Stimulated activated memory B cell treated with anti-CD40 and anti-IgM and Interleukin-4, amounts not matched to agents 10 μg/mL and 1 μg/mL and 100 μg/mL, for 72 hours (primary cell): Measurements from ENCODE around the gene SDHAF4.
"Not testable (repeated sequence)": the region's sequence is repeated elsewhere in the genome, so short reads cannot be mapped to it uniquely, and the experiment has no call there.

Experiments
- ATAC-seq: fragments of 150-1000 bp; cut with Tn5 transposase; 2 replicates; pipeline ENCODE4 v1.10.0; 2021
- H3K27ac Mint-ChIP-seq: one replicate; pipeline ENCODE4 v1.8.0; 2022; ENCODE audit warnings: mild to moderate bottlenecking, mixed read lengths
- H3K27me3 Mint-ChIP-seq: one replicate; pipeline ENCODE4 v1.8.0; 2022; ENCODE audit warnings: mixed read lengths
- H3K36me3 Mint-ChIP-seq: one replicate; pipeline ENCODE4 v1.8.0; 2022; ENCODE audit warnings: mixed read lengths
- H3K4me1 Mint-ChIP-seq: one replicate; pipeline ENCODE4 v1.8.0; 2022; ENCODE audit warnings: mixed read lengths
- H3K4me3 Mint-ChIP-seq: one replicate; pipeline ENCODE4 v1.8.0; 2022; ENCODE audit warnings: mild to moderate bottlenecking, moderate library complexity, mixed read lengths
- H3K9me3 Mint-ChIP-seq: one replicate; pipeline ENCODE4 v1.8.0; 2022; ENCODE audit warnings: mixed read lengths

The SDHAF4 gene

GRCh38 chr6:70562401-70562800 is 4.3 kb upstream of the SDHAF4 start:
- not testable (repeated sequence) for H3K9me3 Mint-ChIP-seq, H3K27me3 Mint-ChIP-seq, H3K27ac Mint-ChIP-seq, H3K4me1 Mint-ChIP-seq, ATAC-seq, H3K4me3 Mint-ChIP-seq
- H3K36me3 Mint-ChIP-seq, result peaks cover 11% of the 10 kb centered on the region

- peaks cover 8% of the 10 kb centered on the region for H3K4me1 Mint-ChIP-seq
- H3K4me3 Mint-ChIP-seq, result no peak overlapping the region
- ATAC-seq, result no peak
- H3K27me3 Mint-ChIP-seq, result no peaks in the 10 kb centered on the region
- no peak overlapping the region for H3K27ac Mint-ChIP-seq
- H3K9me3 Mint-ChIP-seq, result no peaks in the 10 kb centered on the region
- no peaks in the 10 kb centered on the region for H3K36me3 Mint-ChIP-seq
Observed at GRCh38 chr6:70563530-70563929, 3.2 kb upstream of the SDHAF4 start.

GRCh38 chr6:70574643-70575042 is 7.9 kb downstream of the SDHAF4 start:
- no peaks in the 10 kb centered on the region for H3K27me3 Mint-ChIP-seq
- H3K9me3 Mint-ChIP-seq, result no peaks in the 10 kb centered on the region
- ATAC-seq, result no peak

GRCh38 chr6:70575899-70576495 is 9.3 kb downstream of the SDHAF4 start:
- Mint-ChIP-seq H3K4me3 (no peak overlapping the region), H3K27ac (no peak overlapping the region)

More at GRCh38 chr6:70574643-70575042, 7.9 kb downstream of the SDHAF4 start:
- Mint-ChIP-seq H3K4me1 (no peaks in the 10 kb centered on the region), H3K4me3 (no peak overlapping the region), H3K27ac (no peak overlapping the region), H3K36me3 (peaks cover 11% of the 10 kb centered on the region)

GRCh38 chr6:70586114-70586513 is 19.4 kb downstream of the SDHAF4 start:
- Mint-ChIP-seq H3K27ac (no peak overlapping the region), H3K36me3 (peaks cover 58% of the 10 kb centered on the region)

More at GRCh38 chr6:70575899-70576495, 9.3 kb downstream of the SDHAF4 start:
- Mint-ChIP-seq H3K9me3 (no peaks in the 10 kb centered on the region), H3K27me3 (no peaks in the 10 kb centered on the region), H3K4me1 (no peaks in the 10 kb centered on the region), H3K36me3 (peaks cover 19% of the 10 kb centered on the region)
- no peak for ATAC-seq

GRCh38 chr6:70590400-70590799 is 23.7 kb downstream of the SDHAF4 start:
- no peak overlapping the region for H3K27ac Mint-ChIP-seq
- H3K27me3 Mint-ChIP-seq, result no peaks in the 10 kb centered on the region
- peaks cover 51% of the 10 kb centered on the region for H3K36me3 Mint-ChIP-seq
- no peak for ATAC-seq
- H3K4me3 Mint-ChIP-seq, result no peak overlapping the region
- H3K9me3 Mint-ChIP-seq, result no peaks in the 10 kb centered on the region
- no peaks in the 10 kb centered on the region for H3K4me1 Mint-ChIP-seq

More at GRCh38 chr6:70586114-70586513, 19.4 kb downstream of the SDHAF4 start:
- Mint-ChIP-seq H3K27me3 (no peaks in the 10 kb centered on the region), H3K9me3 (no peaks in the 10 kb centered on the region), H3K4me3 (no peak overlapping the region), H3K4me1 (no peaks in the 10 kb centered on the region)
- no peak for ATAC-seq

GRCh38 chr6:70592391-70593117 is 25.8 kb downstream of the SDHAF4 start:
- Mint-ChIP-seq H3K27ac (no peak overlapping the region), H3K4me3 (no peak overlapping the region), H3K9me3 (no peaks in the 10 kb centered on the region), H3K4me1 (no peaks in the 10 kb centered on the region), H3K27me3 (no peaks in the 10 kb centered on the region), H3K36me3 (peaks cover 34% of the 10 kb centered on the region)
- no peak for ATAC-seq

GRCh38 chr6:70593118-70593486 is 26.4 kb downstream of the SDHAF4 start:
- no peak for ATAC-seq
- Mint-ChIP-seq H3K4me1 (no peaks in the 10 kb centered on the region), H3K9me3 (no peaks in the 10 kb centered on the region)

GRCh38 chr6:70599187-70599586 is 32.5 kb downstream of the SDHAF4 start:
- Mint-ChIP-seq H3K27me3 (no peaks in the 10 kb centered on the region), H3K4me1 (no peaks in the 10 kb centered on the region), H3K4me3 (no peak overlapping the region), H3K27ac (no peak overlapping the region), H3K36me3 (peaks cover 12% of the 10 kb centered on the region), H3K9me3 (peaks cover 7% of the 10 kb centered on the region)
- no peak for ATAC-seq

More at GRCh38 chr6:70593118-70593486, 26.4 kb downstream of the SDHAF4 start:
- Mint-ChIP-seq H3K36me3 (peaks cover 33% of the 10 kb centered on the region), H3K27ac (no peak overlapping the region), H3K27me3 (no peaks in the 10 kb centered on the region), H3K4me3 (no peak overlapping the region)

- Mint-ChIP-seq H3K36me3 (peaks cover 10% of the 10 kb centered on the region), H3K27me3 (peaks cover 10% of the 10 kb centered on the region), H3K9me3 (peaks cover 14% of the 10 kb centered on the region), H3K27ac (no peak overlapping the region), H3K4me3 (no peak overlapping the region), H3K4me1 (no peaks in the 10 kb centered on the region)
- no peak for ATAC-seq
Observed at GRCh38 chr6:70601014-70601413, 34.3 kb downstream of the SDHAF4 start.

- H3K36me3 Mint-ChIP-seq, result peaks cover 10% of the 10 kb centered on the region
- H3K4me3 Mint-ChIP-seq, result no peak overlapping the region
- H3K9me3 Mint-ChIP-seq, result peaks cover 14% of the 10 kb centered on the region
- no peaks in the 10 kb centered on the region for H3K4me1 Mint-ChIP-seq
- no peak for ATAC-seq
- H3K27ac Mint-ChIP-seq, result no peak overlapping the region
- H3K27me3 Mint-ChIP-seq, result peaks cover 24% of the 10 kb centered on the region
Observed at GRCh38 chr6:70604254-70604653, 37.5 kb downstream of the SDHAF4 start.

- H3K4me1 Mint-ChIP-seq, ATAC-seq, H3K4me3 Mint-ChIP-seq, H3K27ac Mint-ChIP-seq, H3K36me3 Mint-ChIP-seq: not testable (repeated sequence)
- peaks cover 14% of the 10 kb centered on the region for H3K9me3 Mint-ChIP-seq
- peaks cover 24% of the 10 kb centered on the region for H3K27me3 Mint-ChIP-seq
Observed at GRCh38 chr6:70607371-70607770, 40.6 kb downstream of the SDHAF4 start.

GRCh38 chr6:70609181-70609580 is 42.5 kb downstream of the SDHAF4 start:
- H3K4me3 Mint-ChIP-seq, H3K36me3 Mint-ChIP-seq, ATAC-seq, H3K27ac Mint-ChIP-seq, H3K4me1 Mint-ChIP-seq, H3K9me3 Mint-ChIP-seq: not testable (repeated sequence)
- peaks cover 25% of the 10 kb centered on the region for H3K27me3 Mint-ChIP-seq

- H3K27me3 Mint-ChIP-seq, result peaks cover 15% of the 10 kb centered on the region
- no peaks in the 10 kb centered on the region for H3K36me3 Mint-ChIP-seq
- H3K9me3 Mint-ChIP-seq, result no peaks in the 10 kb centered on the region
- no peak overlapping the region for H3K4me3 Mint-ChIP-seq
- H3K4me1 Mint-ChIP-seq, result no peaks in the 10 kb centered on the region
- ATAC-seq, result no peak
- no peak overlapping the region for H3K27ac Mint-ChIP-seq
Observed at GRCh38 chr6:70616728-70617260, 50.1 kb downstream of the SDHAF4 start.

GRCh38 chr6:70620746-70621145 is 54.0 kb downstream of the SDHAF4 start:
- no peaks in the 10 kb centered on the region for H3K4me1 Mint-ChIP-seq
- no peaks in the 10 kb centered on the region for H3K36me3 Mint-ChIP-seq
- H3K9me3 Mint-ChIP-seq, result no peaks in the 10 kb centered on the region
- H3K27me3 Mint-ChIP-seq, result no peaks in the 10 kb centered on the region
- H3K4me3 Mint-ChIP-seq, result no peak overlapping the region
- H3K27ac Mint-ChIP-seq, result no peak overlapping the region
- ATAC-seq, result no peak

GRCh38 chr6:70622461-70622860 is 55.7 kb downstream of the SDHAF4 start:
- Mint-ChIP-seq H3K27ac (no peak overlapping the region), H3K36me3 (no peaks in the 10 kb centered on the region), H3K4me3 (no peak overlapping the region), H3K4me1 (no peaks in the 10 kb centered on the region), H3K27me3 (no peaks in the 10 kb centered on the region), H3K9me3 (no peaks in the 10 kb centered on the region)
- ATAC-seq, result no peak
